Peyer's patch (tissue), 4 donors: ENCODE data around the gene ORC4. TPM values are rescaled to one million over a fixed set of nuclear protein-coding genes. Genes with fewer than 3 reads are reported as not detected.

Source experiments
- DNase-seq, 3 donors: peaks; one replicate each; pipeline ENCODE4 v3.0.0-alpha.2; 2017 to 2019
- H3K27ac ChIP-seq, 4 donors: fragments of 200-600 bp; sonication (generic); one replicate each; pipeline ENCODE4 v1.5.1; 2016 to 2019
- H3K27me3 ChIP-seq, 2 donors: fragments of 200-600 bp; sonication (generic); one replicate each; pipeline ENCODE4 v1.5.1; 2019
- H3K36me3 ChIP-seq, 3 donors: fragments of 200-600 bp; sonication (generic); one replicate each; pipeline ENCODE4 v1.5.1; 2016 to 2019
- H3K4me1 ChIP-seq, 4 donors: fragments of 200-600 bp; sonication (generic); one replicate each; pipeline ENCODE4 v1.5.1; 2016 to 2019
- H3K4me3 ChIP-seq, 4 donors: fragments of 200-600 bp; sonication (generic); 1 replicate in 3 of 4; 2 replicates in 1 of 4; pipeline ENCODE4 v1.5.1; 2016 to 2019; ENCODE audit warnings: mild to moderate bottlenecking in 1 of 4
- H3K9me3 ChIP-seq, 4 donors: fragments of 200-600 bp; sonication (generic); one replicate each; pipeline ENCODE4 v1.5.1; 2016 to 2019; ENCODE audit warnings: mild to moderate bottlenecking in 1 of 4
- CTCF ChIP-seq, 6 experiments: fragments of 450-650 bp in 4 of 6; fragments of 200-600 bp in 2 of 6; sonication (generic) in 1 of 6; IDR thresholded peaks; one replicate each; pipeline ENCODE4 v1.5.1; 2017 to 2019; ENCODE audit warnings: antibody characterized with exemption in 6 of 6, mild to moderate bottlenecking in 3 of 6, moderate library complexity in 1 of 6
- POLR2A ChIP-seq, 2 donors: fragments of 450-650 bp; IDR thresholded peaks; one replicate each; pipeline ENCODE4 v1.5.1; 2017; ENCODE audit warnings: antibody characterized with exemption in 2 of 2, mild to moderate bottlenecking in 2 of 2, moderate library complexity in 2 of 2
- total RNA-seq, 4 donors: library from RNA; depleted of rRNA; stranded (reverse); fragments of >200 nt; gene quantifications; one replicate each; pipeline ENCODE4 v1.1.0, GENCODE V29; 2016

Gene ORC4
- total RNA-seq, 4 donors from 2014 or later: 21.4 to 31.0 (median 26.1) TPM

- TF ChIP-seq CTCF (IDR thresholded peaks at IDR 0.05): no peak
- TF ChIP-seq POLR2A (IDR thresholded peaks at IDR 0.05): no peak
- H3K27me3 ChIP-seq: no peaks in the 10 kb centered on the region
- H3K27ac ChIP-seq: no peak overlapping the region
- no peak for DNase-seq
- peaks cover 0 to 49% (median 0%) of the 10 kb centered on the region in 3 donors for H3K36me3 ChIP-seq
- H3K9me3 ChIP-seq: no peaks in the 10 kb centered on the region
- no peaks in the 10 kb centered on the region for H3K4me1 ChIP-seq
- no peak overlapping the region for H3K4me3 ChIP-seq
Measured at GRCh38 chr2:147934881-147935620, 85.5 kb downstream of the ORC4 start.

GRCh38 chr2:147933931-147934330, 86.6 kb downstream of the ORC4 start:
- TF ChIP-seq POLR2A (IDR thresholded peaks at IDR 0.05) (no peak), CTCF (IDR thresholded peaks at IDR 0.05) (no peak)
- Histone ChIP-seq H3K4me3 (no peak overlapping the region), H3K36me3 (peaks cover 0 to 49% (median 0%) of the 10 kb centered on the region in 3 donors), H3K4me1 (no peaks in the 10 kb centered on the region), H3K27ac (no peak overlapping the region), H3K27me3 (no peaks in the 10 kb centered on the region), H3K9me3 (no peaks in the 10 kb centered on the region)
- DNase-seq: no peak

GRCh38 chr2:147927053-147927588, 93.4 kb downstream of the ORC4 start:
- Histone ChIP-seq H3K27ac (no peak overlapping the region), H3K4me3 (no peak overlapping the region), H3K9me3 (no peaks in the 10 kb centered on the region), H3K4me1 (no peaks in the 10 kb centered on the region), H3K27me3 (no peaks in the 10 kb centered on the region), H3K36me3 (peaks cover 0 to 17% (median 0%) of the 10 kb centered on the region in 3 donors)
- TF ChIP-seq CTCF (IDR thresholded peaks at IDR 0.05) (no peak), POLR2A (IDR thresholded peaks at IDR 0.05) (no peak)
- DNase-seq: no peak

- Histone ChIP-seq H3K27me3 (no peaks in the 10 kb centered on the region), H3K27ac (no peak overlapping the region), H3K4me1 (no peaks in the 10 kb centered on the region), H3K4me3 (no peak overlapping the region), H3K36me3 (peaks cover 0 to 28% (median 0%) of the 10 kb centered on the region in 3 donors), H3K9me3 (no peaks in the 10 kb centered on the region)
- no peak for DNase-seq
- TF ChIP-seq POLR2A (IDR thresholded peaks at IDR 0.05) (no peak), CTCF (IDR thresholded peaks at IDR 0.05) (no peak)
Measured at GRCh38 chr2:147925886-147926285, 94.7 kb downstream of the ORC4 start.

GRCh38 chr2:147924647-147925046, 95.9 kb downstream of the ORC4 start:
- Histone ChIP-seq H3K4me3 (no peak overlapping the region), H3K27ac (no peak overlapping the region), H3K36me3 (peaks cover 0 to 26% (median 0%) of the 10 kb centered on the region in 3 donors), H3K4me1 (no peaks in the 10 kb centered on the region), H3K9me3 (no peaks in the 10 kb centered on the region), H3K27me3 (no peaks in the 10 kb centered on the region)
- TF ChIP-seq CTCF (IDR thresholded peaks at IDR 0.05) (no peak), POLR2A (IDR thresholded peaks at IDR 0.05) (no peak)
- no peak for DNase-seq
